GM21717 (cell line): Measurements from ENCODE around the gene SDK1.

Experiments used
- ATAC-seq: cut with Tn5 transposase; IDR thresholded peaks from one replicate; pipeline ENCODE4 v1.9.1; 2021; ENCODE audit warnings: mild to moderate bottlenecking, moderate library complexity; ENCODE audit not compliant: unreplicated experiment

The SDK1 gene

GRCh38 chr7:3518546-3518945 lies 217.5 kb downstream of the SDK1 start:
- ATAC-seq = no peak

GRCh38 chr7:3520206-3520605 lies 219.2 kb downstream of the SDK1 start:
- ATAC-seq = no peak

GRCh38 chr7:3527496-3528124 lies 226.6 kb downstream of the SDK1 start:
- ATAC-seq = no peak

GRCh38 chr7:3533040-3533439 lies 232.0 kb downstream of the SDK1 start:
- no peak for ATAC-seq

- no peak for ATAC-seq
These were observed 236.3 kb downstream of the SDK1 start for GRCh38 chr7:3537210-3537875.

- no peak for ATAC-seq
These were observed 237.0 kb downstream of the SDK1 start for GRCh38 chr7:3538041-3538440.

GRCh38 chr7:3540456-3541220 lies 239.6 kb downstream of the SDK1 start:
- ATAC-seq = no peak

GRCh38 chr7:3544202-3544601 lies 243.2 kb downstream of the SDK1 start:
- ATAC-seq = no peak

- ATAC-seq = no peak
These were observed 247.8 kb downstream of the SDK1 start for GRCh38 chr7:3548815-3549214.

- ATAC-seq = no peak
These were observed 248.5 kb downstream of the SDK1 start for GRCh38 chr7:3549601-3550000.

GRCh38 chr7:3551536-3551935 lies 250.5 kb downstream of the SDK1 start:
- no peak for ATAC-seq

- ATAC-seq = no peak
These were observed 251.4 kb downstream of the SDK1 start for GRCh38 chr7:3552499-3552898.

- ATAC-seq = no peak
These were observed 257.3 kb downstream of the SDK1 start for GRCh38 chr7:3558400-3558799.

- ATAC-seq = no peak
These were observed 258.2 kb downstream of the SDK1 start for GRCh38 chr7:3559278-3559677.

- no peak for ATAC-seq
These were observed 259.4 kb downstream of the SDK1 start for GRCh38 chr7:3560495-3560894.

- no peak for ATAC-seq
These were observed 260.9 kb downstream of the SDK1 start for GRCh38 chr7:3561932-3562331.

- ATAC-seq = no peak
These were observed 263.2 kb downstream of the SDK1 start for GRCh38 chr7:3564231-3564630.

- ATAC-seq = no peak
These were observed 267.5 kb downstream of the SDK1 start for GRCh38 chr7:3568516-3568915.

GRCh38 chr7:3569643-3570042 lies 268.6 kb downstream of the SDK1 start:
- ATAC-seq = no peak

- no peak for ATAC-seq
These were observed 272.1 kb downstream of the SDK1 start for GRCh38 chr7:3573151-3573550.

- no peak for ATAC-seq
These were observed 273.3 kb downstream of the SDK1 start for GRCh38 chr7:3574386-3574785.
